KMS-11 (cell line): ENCODE results near the gene C1orf53.
"Not testable (repeated sequence)": the region's sequence is repeated elsewhere in the genome, so short reads cannot be mapped to it uniquely, and the experiment has no call there.

Experiments used
- H2AFZ ChIP-seq: fragments of 200-600 bp; sonication (generic); 2 replicates; pipeline ENCODE4 v1.6.1; 2016; ENCODE audit warnings: antibody characterized with exemption, mixed run types, low read depth
- H3K27ac ChIP-seq: fragments of 200-600 bp; sonication (generic); 2 replicates; pipeline ENCODE4 v1.6.1; 2016; ENCODE audit warnings: mild to moderate bottlenecking, mixed run types
- H3K27me3 ChIP-seq: fragments of 200-600 bp; sonication (generic); 2 replicates; pipeline ENCODE4 v1.6.1; 2017; ENCODE audit warnings: mild to moderate bottlenecking, low read depth, mixed run types, moderate library complexity; ENCODE audit not compliant: insufficient read depth
- H3K36me3 ChIP-seq: fragments of 200-600 bp; sonication (generic); 2 replicates; pipeline ENCODE4 v1.6.1; 2017; ENCODE audit warnings: mild to moderate bottlenecking, mixed run types; ENCODE audit not compliant: insufficient read depth
- H3K4me1 ChIP-seq: fragments of 200-600 bp; sonication (generic); 2 replicates; pipeline ENCODE4 v1.6.1; 2016; ENCODE audit warnings: mild to moderate bottlenecking, low read depth, mixed run types; ENCODE audit not compliant: poor library complexity, severe bottlenecking
- H3K4me2 ChIP-seq: fragments of 200-600 bp; sonication (generic); 2 replicates; pipeline ENCODE4 v1.7.0; 2016; ENCODE audit warnings: mild to moderate bottlenecking, mixed run types
- H3K4me3 ChIP-seq: fragments of 200-600 bp; sonication (generic); IDR thresholded peaks from 2 replicates; pipeline ENCODE4 v1.6.1; 2017; ENCODE audit warnings: low read depth, low read length, mixed read lengths; ENCODE audit not compliant: insufficient read depth
- H3K79me2 ChIP-seq: fragments of 200-600 bp; sonication (generic); 2 replicates; pipeline ENCODE4 v1.6.1; 2016; ENCODE audit warnings: low read depth, mixed run types; ENCODE audit not compliant: insufficient read depth
- H3K9ac ChIP-seq: fragments of 200-600 bp; sonication (generic); 2 replicates; pipeline ENCODE4 v1.6.1; 2016; ENCODE audit warnings: mild to moderate bottlenecking, mixed run types
- H4K20me1 ChIP-seq: fragments of 200-600 bp; sonication (generic); 2 replicates; pipeline ENCODE4 v1.6.1; 2016; ENCODE audit warnings: mild to moderate bottlenecking, mixed run types; ENCODE audit not compliant: insufficient read depth
- TF ChIP-seq, protein P1 (sequence below): fragments of 200-600 bp; sonication (generic); conservative IDR thresholded peaks from 2 replicates; pipeline ENCODE4 v1.6.1; 2017; ENCODE audit warnings: low read depth, mild to moderate bottlenecking, antibody characterized with exemption, low read length, moderate library complexity, mixed read lengths

Gene C1orf53

DNA sequence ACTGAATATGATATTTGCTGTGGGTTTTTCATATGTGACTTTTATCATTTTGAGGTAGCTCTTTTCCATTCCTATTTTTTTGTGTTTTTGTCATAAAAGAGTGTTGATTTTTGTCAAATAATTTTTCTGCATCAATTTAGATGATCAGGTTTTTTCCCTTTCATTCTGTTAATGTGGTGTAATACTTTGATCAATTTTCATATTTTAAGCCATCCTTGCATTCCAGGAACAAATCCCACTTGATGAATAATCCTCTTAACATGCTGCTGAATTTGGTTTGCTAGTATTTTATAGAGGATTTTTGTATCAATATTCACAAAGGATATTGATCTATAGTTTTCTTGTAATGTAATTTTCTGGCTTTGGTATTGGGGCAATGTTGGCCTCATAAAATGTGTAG lies 25.5 kb upstream of the C1orf53 start:
- Histone ChIP-seq H4K20me1 (no peaks in the 10 kb centered on the region), H3K36me3 (no peaks in the 10 kb centered on the region), H3K4me1 (no peaks in the 10 kb centered on the region), H3K79me2 (no peaks in the 10 kb centered on the region), H2AFZ (no peak overlapping the region), H3K27ac (no peak overlapping the region), H3K27me3 (no peaks in the 10 kb centered on the region), H3K4me2 (no peak overlapping the region), H3K4me3 (no peak overlapping the region), H3K9ac (no peak overlapping the region)
- TF ChIP-seq, protein P1, sequence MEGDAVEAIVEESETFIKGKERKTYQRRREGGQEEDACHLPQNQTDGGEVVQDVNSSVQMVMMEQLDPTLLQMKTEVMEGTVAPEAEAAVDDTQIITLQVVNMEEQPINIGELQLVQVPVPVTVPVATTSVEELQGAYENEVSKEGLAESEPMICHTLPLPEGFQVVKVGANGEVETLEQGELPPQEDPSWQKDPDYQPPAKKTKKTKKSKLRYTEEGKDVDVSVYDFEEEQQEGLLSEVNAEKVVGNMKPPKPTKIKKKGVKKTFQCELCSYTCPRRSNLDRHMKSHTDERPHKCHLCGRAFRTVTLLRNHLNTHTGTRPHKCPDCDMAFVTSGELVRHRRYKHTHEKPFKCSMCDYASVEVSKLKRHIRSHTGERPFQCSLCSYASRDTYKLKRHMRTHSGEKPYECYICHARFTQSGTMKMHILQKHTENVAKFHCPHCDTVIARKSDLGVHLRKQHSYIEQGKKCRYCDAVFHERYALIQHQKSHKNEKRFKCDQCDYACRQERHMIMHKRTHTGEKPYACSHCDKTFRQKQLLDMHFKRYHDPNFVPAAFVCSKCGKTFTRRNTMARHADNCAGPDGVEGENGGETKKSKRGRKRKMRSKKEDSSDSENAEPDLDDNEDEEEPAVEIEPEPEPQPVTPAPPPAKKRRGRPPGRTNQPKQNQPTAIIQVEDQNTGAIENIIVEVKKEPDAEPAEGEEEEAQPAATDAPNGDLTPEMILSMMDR, result no peak

- H3K27ac ChIP-seq, result not testable (repeated sequence)
Measured at GRCh38 chr1:197880385-197880784, 22.0 kb upstream of the C1orf53 start.

DNA sequence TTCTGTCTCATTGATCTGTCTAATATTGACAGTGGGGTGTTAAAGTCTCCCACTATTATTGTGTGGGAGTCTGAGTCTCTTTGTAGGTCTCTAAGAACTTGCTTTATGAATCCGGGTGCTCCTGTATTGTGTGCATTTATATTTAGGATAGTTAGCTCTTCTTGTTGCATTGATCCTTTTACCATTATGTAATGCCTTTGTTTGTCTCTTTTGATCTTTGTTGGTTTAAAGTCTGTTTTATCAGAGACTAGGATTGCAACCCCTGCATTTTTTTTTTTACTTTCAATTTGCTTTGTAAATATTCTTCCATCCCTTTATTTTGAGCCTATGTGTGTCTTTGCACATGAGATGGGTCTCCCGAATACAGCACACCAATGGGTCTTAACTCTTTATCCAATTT lies 20.2 kb upstream of the C1orf53 start:
- not testable (repeated sequence) for H3K4me3 ChIP-seq, H3K4me2 ChIP-seq, H3K27me3 ChIP-seq, H3K4me1 ChIP-seq, H4K20me1 ChIP-seq, H3K27ac ChIP-seq, H3K79me2 ChIP-seq, H3K36me3 ChIP-seq, H3K9ac ChIP-seq, H2AFZ ChIP-seq

More at GRCh38 chr1:197880385-197880784, 22.0 kb upstream of the C1orf53 start:
- H3K27me3 ChIP-seq, H3K36me3 ChIP-seq, H3K9ac ChIP-seq, H3K4me2 ChIP-seq, H4K20me1 ChIP-seq, H3K79me2 ChIP-seq, H3K4me1 ChIP-seq, H2AFZ ChIP-seq, H3K4me3 ChIP-seq: not testable (repeated sequence)

DNA sequence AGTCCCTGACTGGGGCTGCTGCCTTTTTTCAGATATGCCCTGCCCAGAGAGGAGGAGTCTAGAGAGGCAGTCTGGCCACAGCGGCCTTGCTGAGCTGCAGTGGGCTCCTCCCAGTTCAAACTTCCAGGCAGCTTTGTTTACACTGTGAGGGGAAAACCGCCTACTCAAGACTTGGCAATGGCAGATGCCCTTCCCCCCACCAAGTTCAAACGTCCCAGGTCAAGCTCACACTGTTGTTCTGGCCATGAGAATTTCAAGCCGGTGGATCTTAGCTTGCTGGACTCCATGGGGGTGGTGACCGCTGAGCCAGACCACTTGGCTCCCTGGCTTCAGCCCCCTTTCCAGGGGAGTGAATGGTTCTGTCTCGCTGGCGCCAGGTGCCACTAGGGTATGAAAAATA lies 18.3 kb upstream of the C1orf53 start:
- Histone ChIP-seq H2AFZ (no peak overlapping the region), H3K79me2 (no peaks in the 10 kb centered on the region), H3K36me3 (no peaks in the 10 kb centered on the region), H3K4me3 (no peak overlapping the region), H3K9ac (no peak overlapping the region), H3K27me3 (no peaks in the 10 kb centered on the region), H3K4me2 (no peak overlapping the region), H3K27ac (no peak overlapping the region), H3K4me1 (no peaks in the 10 kb centered on the region), H4K20me1 (no peaks in the 10 kb centered on the region)
- TF ChIP-seq, protein P1, result no peak

DNA sequence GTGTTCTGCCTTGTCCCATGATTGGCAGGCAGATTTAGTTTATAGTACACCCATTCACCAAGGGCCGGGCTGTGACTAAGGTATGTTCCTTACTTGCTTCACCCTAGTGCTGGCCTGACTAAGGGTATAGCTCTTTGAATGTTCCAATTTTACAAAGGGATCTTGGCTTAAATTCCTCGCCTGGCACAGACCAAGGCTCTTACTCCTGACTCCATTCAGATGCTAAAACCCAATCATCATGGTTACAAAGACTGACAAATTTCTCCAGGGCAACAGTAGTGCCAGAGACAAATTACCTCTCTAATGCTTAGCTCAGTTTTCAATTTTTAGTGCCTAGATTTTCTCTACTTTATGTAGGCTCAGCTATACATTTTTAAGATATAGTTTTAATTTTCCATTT lies 11.5 kb upstream of the C1orf53 start:
- Histone ChIP-seq H3K4me3 (no peak overlapping the region), H3K79me2 (no peaks in the 10 kb centered on the region), H3K36me3 (no peaks in the 10 kb centered on the region), H3K27ac (no peak overlapping the region), H4K20me1 (no peaks in the 10 kb centered on the region), H3K9ac (no peak overlapping the region), H3K4me2 (no peak overlapping the region), H3K27me3 (no peaks in the 10 kb centered on the region), H3K4me1 (no peaks in the 10 kb centered on the region), H2AFZ (no peak overlapping the region)
- TF ChIP-seq, protein P1, result no peak
